Activated naive CD8-positive, alpha-beta T cell treated with anti-CD3 and anti-CD28 coated beads, Interleukin-2, amount 10 ng/mL, durations not matched to agents 7 days and 5 days (primary cell): Measurements from ENCODE around the gene OTUD7B. TPM values are rescaled to one million over a fixed set of nuclear protein-coding genes. Genes with fewer than 3 reads are reported as not detected.

Experiments
- total RNA-seq, 2 experiments: library from RNA; stranded (reverse); gene quantifications; one replicate each; pipeline ENCODE4 v1.2.3, GENCODE V29; 2021

OTUD7B gene
- total RNA-seq, 2 experiments from 2014 or later, result 12.8 to 13.7 TPM

Other genes starting within 250 kb of the OTUD7B start
- gene FCGR1A, start 228.0 kb downstream of the OTUD7B start, total RNA-seq, result 1 to 10 TPM in 1 of 2 experiments, under 1 TPM in 1; 0.48 to 1.2 TPM
- gene BOLA1, start 111.2 kb downstream of the OTUD7B start, total RNA-seq, result 10 to 100 TPM; 23.7 to 25.4 TPM
- gene SV2A, start 92.9 kb downstream of the OTUD7B start, total RNA-seq, result 10 to 100 TPM; 23.9 to 27.5 TPM
- 10 to 100 TPM; 72.1 to 74.8 TPM for gene SF3B4, start 82.9 kb downstream of the OTUD7B start, total RNA-seq
- gene MTMR11, start 73.8 kb downstream of the OTUD7B start, total RNA-seq, result 1 to 10 TPM; 1.6 to 1.8 TPM
- 10 to 100 TPM; 41.1 to 42.6 TPM for gene VPS45, start 57.0 kb upstream of the OTUD7B start, total RNA-seq
- 100 to 1,000 TPM; 140 to 143 TPM for gene PLEKHO1, start 139.2 kb upstream of the OTUD7B start, total RNA-seq
- gene ANP32E, start 225.4 kb upstream of the OTUD7B start, total RNA-seq, result 100 to 1,000 TPM; 113 to 115 TPM
- not detected for gene CA14, start 247.0 kb upstream of the OTUD7B start, total RNA-seq